NOMO-1 (cell line): Measurements from ENCODE around the gene CYSRT1.
A peak's percentile ranks its signal among the peaks of the same experiment; 100 is the strongest.

Experiments used
- DNase-seq, 2 experiments: peaks; one replicate each; lab custom pipeline; 2025; ENCODE audit not compliant: unreplicated experiment in 2 of 2; lab: John Stamatoyannopoulos, UW

The CYSRT1 gene

DNA sequence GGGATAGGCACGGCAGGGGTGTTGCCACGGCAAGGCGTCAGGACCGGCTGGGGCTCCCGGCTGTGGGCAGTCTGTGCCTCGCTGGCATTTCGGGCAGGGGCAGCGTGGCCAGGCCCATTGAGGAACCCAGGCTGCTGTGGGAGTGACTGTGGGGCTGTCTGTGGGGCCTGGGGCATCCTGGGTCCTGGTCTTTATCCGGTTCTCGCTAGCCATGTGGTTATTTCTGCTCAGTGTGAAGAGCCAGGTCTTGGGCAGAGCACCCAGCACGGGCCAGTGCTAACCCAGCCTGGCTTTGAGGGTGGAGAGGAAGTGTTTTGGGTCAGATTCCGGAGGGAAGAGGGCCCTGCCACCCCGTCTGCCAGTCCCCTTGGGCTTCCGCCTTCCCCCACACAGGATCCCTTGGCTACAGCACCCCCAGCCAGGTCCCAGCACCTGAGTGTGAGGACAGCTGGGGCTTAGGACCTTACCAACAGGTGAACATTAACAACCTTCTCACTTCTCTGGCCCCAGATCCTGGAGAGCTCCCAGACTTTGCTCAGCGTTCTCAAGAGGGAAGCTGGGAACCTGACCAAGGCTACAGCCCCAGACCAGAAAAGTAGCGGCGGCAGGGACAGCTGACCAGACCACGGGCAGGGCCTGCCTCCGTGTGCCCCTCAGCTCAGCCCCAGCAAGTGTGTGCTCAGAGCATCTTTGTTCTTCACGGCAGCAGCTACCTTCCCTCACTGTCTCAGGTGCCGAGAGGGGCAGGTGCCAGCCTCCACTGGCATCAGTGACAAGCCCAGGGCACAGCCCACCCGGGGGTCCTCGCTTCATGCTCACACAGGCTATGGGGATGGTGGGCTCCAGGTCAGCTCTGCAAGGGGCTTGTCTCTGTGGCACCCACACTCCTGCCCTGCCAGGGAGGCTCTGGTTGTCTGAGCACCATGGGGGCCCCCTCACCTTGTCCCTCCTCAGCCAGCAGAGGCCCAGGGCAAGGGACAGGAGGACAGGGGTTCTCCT, 35.4 kb upstream of the CYSRT1 start:
- DNase-seq, result no peak

DNA sequence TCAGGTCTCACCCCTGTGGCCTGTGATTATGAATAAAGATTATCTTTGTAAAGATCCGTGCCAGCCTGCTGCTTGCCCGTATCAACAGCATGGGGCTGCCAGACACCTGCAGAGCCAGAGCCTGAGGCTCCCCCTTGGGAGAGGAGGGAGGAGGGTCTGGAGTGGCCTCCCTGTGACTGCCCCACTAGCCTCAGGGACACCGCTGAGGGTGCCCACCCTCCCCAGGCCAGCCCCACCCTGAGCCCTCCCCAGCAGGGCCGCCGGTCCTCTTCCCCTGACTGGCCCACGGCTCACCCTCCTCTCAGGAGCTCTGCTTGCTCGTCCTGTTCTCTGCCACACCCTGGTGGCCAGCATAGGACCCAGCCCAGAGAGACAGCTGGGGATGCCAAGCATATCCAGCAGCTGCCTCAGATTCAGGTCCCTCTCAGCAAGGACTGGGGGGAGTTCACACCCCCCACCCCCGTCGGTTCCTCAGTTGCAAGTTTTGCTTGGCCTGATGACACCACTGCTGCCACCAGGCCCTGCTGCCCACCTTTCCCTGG, 34.6 kb upstream of the CYSRT1 start:
- DNase-seq, result no peak

- no peak for DNase-seq
These were observed 33.7 kb upstream of the CYSRT1 start for GRCh38 chr9:137191245-137191644.

GRCh38 chr9:137191691-137192447, 33.1 kb upstream of the CYSRT1 start:
- DNase-seq, result no peak

GRCh38 chr9:137192448-137192780, 32.6 kb upstream of the CYSRT1 start:
- DNase-seq, result no peak

- DNase-seq, result no peak
These were observed 32.1 kb upstream of the CYSRT1 start for GRCh38 chr9:137192859-137193258.

DNA sequence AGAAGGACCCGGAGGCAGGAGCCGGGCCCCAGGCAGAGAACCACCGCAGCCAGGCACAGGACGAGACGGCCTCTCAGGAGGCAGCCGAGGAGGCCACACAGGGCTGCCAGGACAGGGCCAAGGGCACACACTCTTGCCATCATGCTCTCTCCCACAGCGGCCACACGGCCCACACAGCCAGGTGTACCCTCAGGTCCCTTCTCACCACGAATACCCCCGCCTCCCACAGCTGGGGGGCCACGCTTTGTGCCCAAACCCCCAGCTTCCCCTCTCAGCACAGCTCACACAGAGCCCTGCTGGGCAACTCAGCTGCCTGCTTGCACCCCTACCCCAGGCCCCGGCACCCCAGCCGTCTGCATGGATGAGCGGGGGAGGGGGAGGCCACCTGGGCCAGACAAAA, 31.2 kb upstream of the CYSRT1 start:
- DNase-seq, result no peak

DNA sequence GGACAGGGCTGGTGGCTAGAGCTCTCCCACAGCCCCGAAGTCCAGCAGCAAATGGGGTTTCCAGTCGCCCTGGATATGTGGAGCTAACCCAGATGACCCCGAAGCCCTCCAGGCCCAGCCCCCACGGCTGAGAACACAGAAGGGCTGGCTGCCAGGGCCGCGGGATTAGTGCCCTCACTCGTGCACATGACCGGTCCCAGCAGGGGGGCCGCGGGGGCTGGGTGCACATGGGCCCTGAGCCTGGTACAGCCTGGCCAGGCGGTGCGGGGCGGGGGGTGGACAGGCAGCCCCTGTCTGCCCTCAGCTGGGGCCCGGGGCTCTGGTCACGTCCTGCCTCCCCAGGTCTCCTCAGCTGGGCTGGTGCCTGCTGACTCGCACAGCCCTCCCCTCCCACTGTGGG, 30.6 kb upstream of the CYSRT1 start:
- DNase-seq, result no peak

GRCh38 chr9:137194909-137195308, 30.1 kb upstream of the CYSRT1 start:
- DNase-seq, result no peak

DNA sequence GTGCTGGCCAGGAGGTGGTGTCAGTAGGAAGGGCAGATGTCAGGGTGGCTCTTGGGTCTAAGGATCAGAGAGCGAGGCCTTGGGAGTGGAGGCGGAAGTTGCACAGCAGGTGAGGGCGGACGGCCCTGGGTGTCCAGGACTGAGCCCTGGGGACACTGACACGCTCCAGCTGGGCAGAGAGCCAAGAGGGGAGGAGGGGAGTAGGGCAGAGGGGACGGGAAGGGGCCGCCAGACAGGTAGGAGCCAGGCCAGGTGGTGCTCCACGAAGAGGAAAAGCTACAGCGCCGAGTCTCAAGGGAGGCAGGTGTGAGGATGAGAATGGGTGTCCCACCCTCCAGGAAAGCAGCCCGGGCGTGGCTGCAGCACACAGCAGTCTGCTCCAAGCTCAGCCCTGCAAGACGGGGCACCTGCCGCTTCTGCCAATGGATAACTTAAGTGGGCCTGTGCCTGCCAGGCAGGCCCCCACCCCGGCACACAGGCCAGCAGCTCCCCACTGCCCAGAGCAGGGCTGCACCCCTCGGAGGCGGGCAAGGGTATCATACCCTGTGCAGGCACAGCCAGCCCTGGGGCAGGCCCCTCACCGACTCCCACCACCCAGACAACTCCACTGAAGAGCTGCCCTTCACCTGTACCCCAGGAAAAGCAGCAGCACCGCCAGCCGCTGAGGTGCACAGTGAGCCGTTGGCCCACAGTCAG, 29.3 kb upstream of the CYSRT1 start:
- no peak for DNase-seq

GRCh38 chr9:137198051-137198901, 26.7 kb upstream of the CYSRT1 start:
- no peak for DNase-seq

- no peak for DNase-seq
These were observed 26.1 kb upstream of the CYSRT1 start for GRCh38 chr9:137198902-137199283.

GRCh38 chr9:137199411-137200121, 25.4 kb upstream of the CYSRT1 start:
- no peak for DNase-seq

GRCh38 chr9:137200311-137201204, 24.4 kb upstream of the CYSRT1 start, which contains the start of gene TPRN:
Gene TPRN (minus strand): TSS chr9:137200741. CDS start chr9:137200711, 30 bp downstream.
- peak; percentile 100 for DNase-seq

DNA sequence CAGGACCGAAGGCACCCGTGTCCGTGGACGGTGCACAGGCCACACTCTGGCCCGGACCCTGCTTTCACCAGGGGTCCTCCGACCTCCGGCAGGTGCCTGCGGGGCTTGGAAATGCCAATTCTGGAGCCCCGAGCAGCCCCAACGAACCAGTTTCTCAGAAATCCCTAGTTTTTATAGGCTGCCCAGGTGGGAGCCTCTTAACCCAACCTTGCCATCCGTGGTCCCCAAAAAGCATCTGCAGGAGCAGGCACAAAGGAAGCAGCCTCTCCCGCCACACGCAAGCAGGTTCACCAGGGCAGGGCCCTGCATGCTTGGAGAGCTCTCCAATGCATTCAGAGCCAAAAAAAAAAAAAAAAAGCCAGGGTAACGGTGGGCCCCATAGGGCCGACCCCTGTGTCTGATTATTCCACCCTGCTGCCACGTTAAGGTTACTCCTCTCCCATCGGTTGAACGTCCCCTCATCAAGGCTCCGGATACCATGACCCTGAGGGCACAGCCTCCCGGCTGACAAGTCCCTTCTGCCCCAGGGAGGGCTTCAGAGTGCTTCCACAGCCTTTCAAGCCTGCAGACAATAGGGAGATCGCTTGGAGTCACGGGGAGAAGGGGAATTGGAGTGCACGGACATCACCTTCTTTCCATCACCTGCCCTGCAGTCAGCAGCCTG, 23.6 kb upstream of the CYSRT1 start:
- DNase-seq, result no peak

- DNase-seq, result no peak
These were observed 22.0 kb upstream of the CYSRT1 start for GRCh38 chr9:137202966-137203365.

DNA sequence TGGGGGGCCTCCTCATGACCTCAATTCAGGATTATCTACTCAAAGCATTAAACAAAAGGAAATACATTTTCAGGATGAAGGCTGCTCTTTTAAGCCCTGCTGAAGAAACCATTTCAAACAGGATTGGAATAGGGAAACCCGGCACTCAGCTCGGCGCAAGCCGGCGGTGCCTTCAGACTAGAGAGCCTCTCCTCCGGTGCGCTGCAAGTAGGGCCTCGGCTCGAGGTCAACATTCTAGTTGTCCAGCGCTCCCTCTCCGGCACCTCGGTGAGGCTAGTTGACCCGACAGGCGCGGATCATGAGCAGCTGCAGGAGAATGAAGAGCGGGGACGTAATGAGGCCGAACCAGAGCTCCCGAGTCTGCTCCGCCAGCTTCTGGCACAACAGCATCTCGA, 20.2 kb upstream of the CYSRT1 start:
- DNase-seq, result no peak
